CD4-positive, alpha-beta T cell treated with Interleukin-12 subunit alpha and Interleukin-12 subunit beta, for 1 hour (primary cell): ENCODE data around the gene TMBIM6.
"Not testable (repeated sequence)": the region's sequence is repeated elsewhere in the genome, so short reads cannot be mapped to it uniquely, and the experiment has no call there.

Experiments
- DNase-seq: peaks from one replicate; pipeline ENCODE4 v3.0.0-alpha.2; 2020

The TMBIM6 gene

DNA sequence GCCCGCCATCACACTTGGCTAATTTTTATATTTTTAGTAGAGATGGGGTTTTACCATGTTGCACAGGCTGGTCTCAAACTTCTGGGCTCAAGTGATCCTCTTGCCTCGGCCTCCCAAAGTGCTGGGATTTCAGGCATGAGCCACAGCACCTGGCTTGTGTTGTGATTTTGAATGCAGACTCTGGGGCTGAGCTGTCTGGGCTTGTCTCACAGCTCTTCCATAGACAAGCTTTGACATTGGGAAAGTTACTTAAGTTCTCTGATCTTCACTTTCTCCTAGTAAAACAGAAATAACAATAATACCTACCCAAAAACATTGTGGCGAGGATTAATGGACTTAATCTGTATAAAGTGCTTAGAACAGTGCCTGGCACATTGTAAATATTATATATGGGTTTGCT, 36.0 kb downstream of the TMBIM6 start:
- DNase-seq: no peak

DNA sequence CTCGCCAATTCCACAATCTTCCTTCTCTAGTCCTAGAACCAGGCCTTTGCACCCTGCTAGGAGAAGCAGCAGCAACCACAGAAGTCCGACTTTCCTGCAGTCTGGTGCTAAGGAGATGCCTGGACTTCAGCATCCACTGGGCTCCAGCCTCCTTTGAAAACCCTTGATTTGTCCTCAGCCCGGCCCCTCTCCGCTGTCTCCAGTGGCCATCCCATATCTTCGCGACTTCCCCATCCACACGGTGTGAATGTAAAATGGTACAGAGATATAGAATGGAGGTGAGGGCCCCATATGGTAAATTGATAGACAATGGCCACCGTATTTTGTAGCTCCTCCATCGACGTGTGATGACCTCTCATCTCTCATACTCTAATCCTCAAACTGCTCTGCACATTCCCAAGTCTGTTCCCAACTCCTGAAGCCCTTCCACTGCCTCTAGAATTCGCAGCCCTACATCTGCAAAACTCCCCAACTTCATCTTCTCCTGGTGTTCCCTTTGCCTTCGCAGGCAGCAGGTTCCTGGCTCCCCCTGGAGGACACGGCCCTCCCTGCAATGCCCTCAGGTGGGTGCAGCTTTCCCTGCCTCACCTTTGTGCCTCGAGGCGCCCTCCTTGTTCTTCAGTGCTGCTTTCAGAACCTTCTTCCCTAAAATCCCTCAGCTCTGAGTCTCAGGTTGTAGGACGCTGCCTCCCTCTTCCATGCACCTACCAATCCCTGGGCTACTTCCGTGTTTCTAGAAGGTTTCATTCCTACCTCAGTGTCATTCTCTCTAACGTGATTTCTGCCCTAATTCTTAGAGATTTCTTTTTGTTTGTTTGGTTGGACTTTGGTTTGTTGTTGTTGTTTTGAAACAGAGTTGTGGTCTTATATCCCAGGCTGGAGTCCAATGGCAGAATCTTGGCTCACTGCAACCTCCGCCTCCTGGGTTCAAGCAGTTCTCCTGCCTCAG, 36.7 kb downstream of the TMBIM6 start:
- DNase-seq: peak; percentile 75

DNA sequence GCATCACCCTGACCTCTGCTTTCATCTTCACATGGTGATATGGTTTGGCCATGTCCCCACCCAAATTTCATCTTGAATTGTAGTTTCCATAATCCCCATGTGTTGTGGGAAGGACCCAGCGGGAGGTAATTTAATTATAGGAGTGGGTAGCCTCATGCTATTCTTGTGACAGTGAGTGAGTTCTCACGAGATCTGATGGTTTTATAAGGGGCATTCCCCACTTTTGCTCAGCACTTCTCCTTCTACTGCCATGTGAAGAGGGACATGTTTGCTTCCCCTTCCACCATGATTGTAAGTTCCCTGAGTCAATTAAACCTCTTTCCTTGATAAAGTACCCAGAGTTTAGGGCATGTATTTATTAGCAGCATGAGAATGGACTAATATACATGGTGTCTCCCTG, 38.2 kb downstream of the TMBIM6 start:
- DNase-seq: no peak

DNA sequence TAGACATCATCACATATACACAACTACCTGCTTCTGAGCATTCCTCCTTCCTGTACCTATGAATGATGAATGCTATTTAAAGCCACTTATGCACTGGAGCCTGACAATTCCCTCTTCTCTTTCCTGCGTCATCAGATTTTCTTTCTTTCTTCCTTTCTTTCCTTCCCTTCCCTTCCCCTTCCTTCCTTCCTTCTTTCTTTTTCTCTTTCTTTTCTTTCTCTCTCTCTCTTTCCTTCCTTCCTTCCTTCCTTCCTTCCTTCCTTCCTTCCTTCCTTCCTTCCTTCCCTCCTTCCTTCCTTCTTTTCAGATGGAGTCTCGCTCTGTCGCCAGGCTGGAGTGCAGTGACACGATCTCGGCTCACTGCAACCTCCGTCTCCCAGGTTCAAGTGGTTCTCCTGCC, 39.6 kb downstream of the TMBIM6 start:
- DNase-seq: not testable (repeated sequence)

DNA sequence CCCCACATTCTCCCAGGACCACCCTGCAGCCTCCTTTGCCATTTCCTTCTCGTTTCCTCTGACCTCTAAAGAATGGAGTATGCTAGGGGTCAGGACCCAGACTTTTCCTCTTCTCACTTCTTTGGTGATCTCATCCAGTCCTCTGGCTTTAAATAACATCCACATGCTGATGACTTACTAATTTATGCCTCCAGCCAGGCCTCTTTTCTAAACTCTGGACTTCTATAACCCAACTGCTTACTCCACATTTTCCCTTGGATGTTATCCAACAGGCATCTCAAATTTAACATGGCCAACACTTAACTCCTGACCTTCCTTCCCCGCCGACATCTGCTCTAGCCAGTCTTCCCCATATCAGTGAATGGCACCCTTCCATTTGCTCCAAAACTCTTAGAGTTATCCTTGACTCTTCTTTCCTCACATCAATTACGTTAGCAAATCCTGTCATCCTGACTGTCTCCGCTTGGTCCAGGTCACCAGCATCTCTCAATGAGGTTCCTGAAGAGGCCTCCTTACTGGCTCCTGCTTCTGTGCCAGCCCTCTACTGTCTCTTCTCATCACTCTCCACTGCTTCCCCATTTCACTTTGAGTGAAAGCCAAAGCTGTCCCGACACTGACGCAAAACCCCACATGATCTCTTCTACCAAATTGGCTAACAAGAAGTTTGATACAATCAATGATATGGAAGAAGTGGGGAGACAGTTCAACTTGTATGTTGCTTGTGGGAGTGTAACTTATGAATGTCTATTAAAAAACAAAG, 42.7 kb downstream of the TMBIM6 start:
- DNase-seq: no peak

DNA sequence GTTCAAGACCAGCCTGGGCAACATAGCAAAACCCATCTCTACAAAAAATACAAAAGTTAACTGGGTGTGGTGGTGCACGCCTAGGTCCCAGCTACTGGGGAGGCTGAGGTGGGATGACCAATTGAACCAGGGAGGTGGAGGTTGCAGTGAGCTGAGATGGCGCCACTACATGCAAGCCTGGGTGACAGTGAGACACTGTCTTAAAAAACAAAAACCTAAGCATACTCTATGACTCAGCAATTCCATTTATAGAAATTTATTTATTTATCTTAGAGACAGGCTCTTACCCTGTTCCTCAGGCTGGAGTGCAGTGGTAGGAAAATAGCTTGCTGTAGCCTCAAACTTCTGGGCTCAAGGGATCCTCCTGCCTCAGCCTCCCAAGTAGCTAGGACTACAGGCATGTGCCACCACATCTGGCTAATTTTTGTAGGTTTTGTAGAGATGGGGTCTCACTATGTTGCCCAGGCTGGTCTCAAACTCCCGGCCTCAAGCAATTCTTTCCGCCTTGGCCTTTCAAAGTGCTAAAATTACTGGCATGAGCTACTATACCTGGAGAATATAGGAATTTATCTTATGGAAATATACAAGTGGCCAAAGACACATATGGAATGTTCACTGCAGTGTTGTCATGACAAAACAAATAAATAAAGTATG, 43.5 kb downstream of the TMBIM6 start:
- DNase-seq: no peak

DNA sequence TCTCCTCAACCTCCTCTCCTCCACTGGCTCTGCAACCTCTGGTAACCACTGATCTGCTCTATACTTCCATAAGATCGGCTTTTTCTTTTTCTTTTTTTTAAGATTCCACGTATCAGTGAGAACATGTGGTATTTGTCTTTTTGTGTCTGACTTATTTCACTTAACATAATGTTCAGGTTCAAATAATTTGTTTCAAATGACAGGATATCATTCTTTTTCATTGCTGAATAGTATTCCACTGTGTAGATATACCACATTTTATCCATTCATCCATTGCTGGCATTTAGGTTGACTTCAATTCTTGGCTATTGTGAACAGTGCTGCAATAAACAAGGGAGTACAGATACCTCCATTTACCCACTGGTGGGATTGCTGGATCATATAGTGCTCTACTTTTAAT, 46.3 kb downstream of the TMBIM6 start:
- no peak for DNase-seq

DNA sequence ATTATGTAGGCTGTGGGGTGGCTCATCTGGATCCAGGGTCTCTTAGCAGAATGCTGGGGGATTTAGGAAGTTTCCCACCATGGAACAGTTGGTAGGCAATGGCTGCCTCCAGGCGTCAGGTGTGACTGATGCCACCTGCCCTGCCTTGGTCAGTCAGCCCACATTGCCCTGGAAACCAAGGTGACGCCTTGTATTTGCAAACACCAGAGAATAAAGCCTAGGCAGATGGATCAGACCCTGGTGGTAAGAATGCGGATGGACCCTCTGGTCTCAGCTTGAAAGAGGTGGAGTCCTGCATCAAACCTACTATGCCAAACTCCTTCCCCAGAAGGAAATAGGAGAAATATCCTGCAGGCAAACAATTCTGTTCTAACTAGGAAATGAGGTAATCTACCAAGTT, 48.6 kb downstream of the TMBIM6 start:
- DNase-seq: no peak

DNA sequence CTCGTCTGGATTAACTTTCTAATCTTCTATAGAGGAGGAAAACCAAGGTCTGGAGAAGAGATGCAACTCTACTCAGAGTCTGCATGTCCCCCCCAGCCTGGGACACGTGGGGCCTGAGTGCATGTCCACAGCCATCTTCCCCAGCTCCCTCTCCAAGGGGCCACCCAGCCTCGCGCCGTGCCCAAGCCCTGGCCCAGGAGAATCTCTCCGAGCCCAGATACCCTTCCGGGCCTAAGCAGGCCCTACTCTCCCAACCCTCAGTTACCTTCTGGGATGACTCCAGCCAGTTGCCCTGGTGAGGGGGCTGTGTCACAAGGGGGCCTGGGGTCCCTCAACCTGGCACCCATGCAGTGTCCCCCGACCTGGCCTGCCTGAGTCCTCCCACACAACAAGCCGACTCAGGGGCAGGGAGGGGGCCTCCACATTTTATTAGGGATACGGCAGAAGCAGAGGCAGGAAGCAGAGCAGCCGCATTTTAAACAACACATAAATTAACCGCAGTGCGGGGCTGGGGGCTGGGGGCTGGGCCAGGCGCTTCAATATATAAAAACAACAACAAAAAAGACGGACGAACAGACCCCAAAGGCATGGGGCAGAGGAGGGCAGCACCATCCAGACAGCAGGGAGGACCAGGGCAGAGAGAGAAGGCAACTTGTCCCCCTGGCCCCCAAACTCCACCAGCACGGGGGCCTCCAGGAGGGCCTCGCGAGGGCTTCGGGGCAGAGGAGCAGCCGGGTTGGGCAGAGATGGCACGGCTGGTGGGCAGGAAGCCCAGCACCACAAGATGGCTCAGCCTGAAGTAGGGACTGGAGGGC, 49.6 kb downstream of the TMBIM6 start:
- no peak for DNase-seq

DNA sequence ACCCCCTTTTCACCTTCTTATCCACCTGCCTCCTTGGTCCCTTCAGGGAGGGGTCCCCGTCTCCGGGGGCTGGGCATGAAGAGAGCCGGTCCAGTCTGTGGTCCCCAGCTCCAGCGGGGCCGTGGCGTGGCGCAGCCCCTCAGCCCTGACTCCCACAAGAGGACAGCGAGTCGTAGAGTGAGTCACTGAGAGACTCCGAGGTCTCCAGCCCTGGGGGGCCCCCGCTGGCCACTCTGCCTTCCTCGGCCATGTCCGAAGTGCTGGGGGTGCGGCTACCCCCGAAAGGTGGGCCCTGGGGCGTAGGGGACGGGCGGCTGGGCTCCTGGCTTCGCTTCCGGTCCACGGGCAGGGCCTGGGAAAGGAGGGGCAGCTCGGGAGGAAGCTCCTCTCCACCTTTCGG, 50.3 kb downstream of the TMBIM6 start:
- DNase-seq: no peak

DNA sequence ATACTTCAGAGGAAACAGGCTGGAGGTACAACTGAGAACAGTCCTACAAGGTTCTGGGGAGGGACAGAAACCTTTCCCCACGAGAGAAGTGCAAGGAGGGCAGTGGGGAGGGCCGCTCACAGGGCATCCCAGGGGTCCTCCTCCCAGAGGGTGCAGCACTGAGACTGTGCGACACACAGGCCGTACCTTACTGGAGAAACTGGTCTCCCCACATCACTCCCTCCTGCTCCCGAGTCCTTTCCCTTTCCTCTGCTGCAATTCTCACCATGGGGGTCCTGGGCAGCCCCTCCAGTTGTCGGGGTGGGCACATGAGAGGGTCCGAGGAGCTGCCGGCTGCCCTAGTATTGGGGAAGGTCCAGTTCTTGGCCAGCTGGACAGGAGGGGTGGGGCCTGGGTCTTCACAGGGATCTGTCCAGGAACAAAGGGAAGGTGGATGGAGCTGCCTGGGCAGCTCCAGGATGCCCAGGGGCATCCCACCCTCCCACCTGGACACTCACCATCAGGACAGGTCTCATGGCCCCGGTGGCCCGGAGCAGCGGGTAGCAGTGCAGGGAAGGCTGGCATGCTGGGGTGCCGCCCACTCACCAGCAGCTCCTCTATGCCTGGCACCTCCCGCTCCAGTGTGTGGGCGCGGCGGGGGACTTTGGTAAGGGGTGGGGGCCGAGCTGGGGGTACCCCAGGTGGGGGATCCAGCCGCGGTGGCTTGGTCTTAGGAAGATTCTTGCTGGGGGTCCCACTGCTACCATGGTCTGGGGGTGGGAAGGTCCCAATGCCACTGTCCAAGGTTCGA, 51.0 kb downstream of the TMBIM6 start:
- DNase-seq: no peak

DNA sequence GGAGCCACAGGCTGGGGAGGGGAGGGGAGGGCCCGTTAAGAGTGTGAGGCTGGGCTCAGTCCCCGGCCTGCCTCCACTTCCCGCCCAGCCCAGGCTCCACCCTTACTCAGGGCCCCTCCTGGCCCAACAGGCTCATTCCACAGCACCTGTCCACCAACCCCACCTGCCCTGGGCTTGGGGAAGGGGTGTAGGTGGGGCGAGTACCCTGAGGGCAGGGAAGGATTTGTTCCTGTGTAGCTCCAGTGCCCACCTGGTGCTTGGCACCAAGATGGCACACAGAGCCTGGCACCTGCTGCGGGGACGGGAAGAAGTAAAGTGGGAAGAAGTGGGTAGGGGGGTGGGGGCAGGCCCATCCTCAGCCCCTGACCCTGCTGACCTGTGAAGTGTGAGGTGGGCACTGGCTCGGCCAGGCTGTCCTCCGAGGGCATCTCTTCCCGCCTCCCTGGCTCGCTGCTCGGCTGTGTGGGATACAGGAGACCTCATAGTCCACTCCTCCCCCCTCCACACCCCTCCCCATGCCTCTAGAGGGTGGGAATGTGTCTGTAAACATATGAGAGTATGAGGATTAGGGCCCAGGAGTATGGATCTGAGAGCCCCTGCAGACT, 51.7 kb downstream of the TMBIM6 start:
- no peak for DNase-seq

DNA sequence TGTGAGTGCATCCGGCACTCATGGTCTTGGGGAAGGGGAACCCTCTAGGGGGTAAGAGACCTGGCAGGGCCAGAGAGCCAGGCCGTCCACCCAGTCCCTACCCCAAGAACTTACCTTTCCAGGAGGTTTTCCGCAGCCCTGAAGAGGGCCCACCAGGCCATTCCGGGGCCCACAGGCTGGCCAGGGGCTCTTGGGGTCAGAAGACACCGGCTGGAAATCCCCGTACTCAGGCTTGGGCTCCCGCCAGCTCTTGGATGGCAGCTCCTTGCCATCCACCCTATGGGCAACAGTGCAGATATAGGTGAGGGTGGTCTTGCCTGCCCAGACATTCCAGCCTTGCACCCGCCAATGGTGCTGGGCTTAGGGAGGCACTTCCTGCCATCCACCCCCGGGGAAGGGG, 52.3 kb downstream of the TMBIM6 start:
- DNase-seq: no peak

DNA sequence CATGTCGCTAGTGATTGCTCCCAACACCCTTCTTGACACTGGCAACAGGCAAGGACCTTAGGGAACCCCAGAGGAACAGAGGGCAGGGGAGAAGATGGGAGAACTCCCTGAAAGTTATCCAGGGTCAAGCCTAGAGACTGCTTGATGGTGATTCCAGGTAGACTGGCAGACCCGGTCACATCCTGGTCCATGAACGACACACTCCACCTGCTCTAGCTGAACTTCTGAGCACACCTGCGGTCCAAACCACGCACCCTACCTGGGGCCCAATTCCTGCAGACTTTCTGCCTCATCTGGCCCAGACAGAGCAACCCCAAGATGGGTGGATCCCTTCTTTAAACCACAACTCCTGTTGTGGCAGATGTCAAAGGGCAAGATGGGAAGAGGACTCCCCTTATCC, 52.7 kb downstream of the TMBIM6 start:
- no peak for DNase-seq

DNA sequence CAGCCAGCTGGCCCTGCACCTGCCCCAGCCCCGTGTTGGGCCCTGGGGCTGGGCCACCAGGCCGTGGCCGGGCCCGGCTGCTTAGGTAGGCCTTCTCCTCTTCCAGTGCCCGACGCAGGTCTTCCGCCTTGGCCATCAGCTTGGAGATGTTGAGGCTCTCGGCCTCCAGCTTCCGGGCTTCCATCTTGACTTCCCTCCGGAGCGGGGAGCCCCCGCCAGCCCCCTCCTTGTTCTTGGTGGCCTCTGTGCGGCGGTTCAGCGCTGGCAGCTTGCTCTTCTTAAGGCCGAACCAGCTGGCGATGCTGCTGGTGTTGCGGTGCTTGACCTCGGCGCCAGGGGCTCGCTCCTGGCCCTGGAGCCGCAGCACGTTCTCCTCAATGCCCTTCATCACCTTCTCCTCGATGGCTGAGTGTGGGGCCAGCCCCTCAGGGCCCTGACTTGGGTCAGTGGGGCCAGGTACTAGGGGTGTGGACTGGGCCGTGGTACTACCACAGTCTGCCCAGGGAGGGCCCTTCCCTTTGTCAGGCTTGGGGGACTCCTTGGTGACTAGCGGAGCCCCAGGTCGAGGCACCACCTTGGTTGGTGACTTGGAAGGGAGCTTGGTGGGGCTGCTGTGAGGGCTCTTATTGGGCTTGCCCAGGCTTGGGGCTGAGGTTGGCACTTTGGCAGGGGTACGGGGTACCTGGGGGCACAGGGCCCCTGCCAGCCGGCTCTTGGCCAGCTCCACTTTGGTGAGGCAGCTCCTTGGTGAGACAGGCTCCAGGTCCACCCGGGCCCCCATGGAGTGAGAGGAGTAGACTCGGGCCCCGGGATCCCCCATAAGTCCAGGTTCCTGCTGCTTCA, 53.7 kb downstream of the TMBIM6 start:
- DNase-seq: no peak

DNA sequence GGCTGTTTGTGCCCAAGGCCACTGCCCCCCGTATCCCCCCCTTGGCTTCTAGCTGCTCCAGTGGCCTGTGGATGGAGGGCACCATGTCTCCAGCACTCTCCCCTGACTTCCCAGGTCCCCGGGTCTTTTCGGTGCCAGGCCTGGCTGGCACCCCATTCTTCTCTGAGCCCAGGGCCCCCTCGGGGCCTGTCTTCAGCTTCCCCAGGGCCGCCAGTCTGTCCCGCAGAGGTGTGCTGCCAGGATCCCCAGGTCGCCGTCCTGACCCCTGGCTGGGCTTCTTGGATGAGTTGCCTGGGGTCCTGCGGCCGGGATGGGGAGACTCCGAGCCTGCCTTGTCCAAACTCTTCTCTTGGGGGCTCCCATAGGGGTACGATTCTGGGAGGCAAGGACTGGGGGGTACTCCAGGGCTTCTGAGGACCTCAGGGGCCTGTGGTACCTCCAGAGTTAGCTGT, 54.3 kb downstream of the TMBIM6 start:
- DNase-seq: no peak

DNA sequence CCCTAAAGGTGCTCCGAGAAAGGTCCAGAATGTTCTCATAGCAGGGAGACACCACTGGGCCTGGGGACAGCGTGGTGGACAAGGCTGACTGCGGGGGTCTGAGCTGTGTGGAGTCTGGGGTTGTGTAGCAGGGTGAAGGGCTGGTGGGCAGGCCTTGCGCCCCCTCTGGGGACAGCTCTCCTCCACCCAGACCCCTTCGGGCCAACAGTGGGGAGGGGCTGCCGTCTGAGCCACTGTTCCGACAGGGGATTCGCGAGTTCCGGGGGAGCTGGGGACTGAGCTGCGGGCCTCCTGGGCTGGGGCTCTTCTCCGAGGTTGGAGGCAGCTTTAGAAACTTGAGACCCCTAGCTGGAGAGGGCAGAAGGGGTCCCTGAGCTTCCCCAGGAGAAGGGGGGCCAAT, 54.8 kb downstream of the TMBIM6 start:
- no peak for DNase-seq

DNA sequence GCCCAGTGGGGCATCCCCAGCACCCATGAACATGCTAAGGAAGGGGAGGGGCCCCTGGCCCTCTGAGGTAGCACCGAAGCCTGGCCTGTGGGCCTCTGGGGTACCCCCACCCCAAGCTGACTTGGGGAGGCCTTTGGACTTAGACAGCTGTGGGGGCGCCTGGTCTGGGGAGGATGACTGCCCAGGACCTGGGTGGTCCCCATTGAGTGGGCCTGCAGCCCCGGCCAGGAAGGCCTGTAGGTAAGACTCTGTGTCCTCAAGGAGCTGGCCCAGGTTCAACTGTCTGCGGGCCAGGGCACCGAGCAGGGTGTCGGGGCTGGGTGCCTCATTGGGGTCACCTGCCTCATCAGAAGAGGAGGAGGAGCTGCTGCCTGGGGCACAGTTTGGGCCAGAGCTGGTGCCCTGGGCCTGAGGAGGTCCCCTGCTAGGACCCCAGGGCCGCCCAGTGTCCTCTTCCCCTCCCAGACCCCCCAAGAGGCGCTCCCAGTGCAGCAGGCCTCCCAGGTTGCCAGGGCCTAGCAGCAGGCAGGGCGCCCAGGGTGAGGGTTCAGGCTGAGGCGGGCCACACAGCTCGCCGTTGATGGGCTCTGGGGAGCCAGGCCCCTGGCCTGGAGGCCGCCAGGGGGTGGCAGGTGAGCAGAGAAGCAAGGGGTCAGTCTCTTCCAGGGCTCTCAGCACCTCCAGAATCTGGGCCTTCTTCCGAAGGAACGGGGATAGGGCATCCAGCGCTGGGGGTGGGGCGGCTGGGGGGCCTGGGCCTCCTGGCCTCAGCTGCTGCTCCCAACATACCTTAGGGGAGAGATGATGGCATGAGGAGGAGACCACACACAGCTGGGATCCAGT, 55.5 kb downstream of the TMBIM6 start:
- DNase-seq: no peak

DNA sequence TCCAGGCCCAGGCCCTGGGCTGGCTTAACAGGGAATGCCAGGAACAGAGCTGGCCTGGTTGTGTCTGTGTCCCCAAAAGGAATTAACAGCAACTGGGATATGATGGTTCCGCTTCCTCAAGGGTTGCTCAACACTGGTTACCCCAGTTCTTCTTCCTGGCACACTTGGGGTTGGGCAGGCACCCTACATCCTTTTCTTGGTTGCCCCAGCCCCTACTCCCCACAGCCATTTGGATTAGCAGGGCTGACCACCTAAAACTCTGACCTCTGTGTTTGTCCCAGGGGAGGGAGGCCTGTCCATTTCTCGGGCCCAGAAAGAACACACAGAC, 56.1 kb downstream of the TMBIM6 start:
- DNase-seq: no peak

DNA sequence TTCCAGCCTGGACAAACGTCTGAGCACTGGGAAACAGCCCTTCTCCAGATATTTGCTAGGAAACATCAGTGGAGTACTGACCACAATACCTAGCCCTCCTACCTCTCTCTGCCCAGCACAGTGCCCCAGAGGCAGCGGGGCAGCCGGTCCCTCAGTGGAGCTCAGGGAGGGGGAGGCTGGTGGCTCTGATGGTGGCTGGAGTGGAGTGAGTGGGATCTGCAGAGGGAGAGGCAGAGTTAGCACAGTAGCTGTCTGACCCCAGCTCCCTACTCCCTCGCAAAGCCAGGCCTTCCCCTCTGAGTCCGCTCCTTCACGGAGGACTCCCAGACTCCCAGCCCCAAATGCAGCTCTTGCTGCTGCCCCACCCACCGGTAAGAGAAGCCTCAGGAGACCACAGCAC, 56.9 kb downstream of the TMBIM6 start:
- DNase-seq: no peak
